ENCODE measurements around the gene DYRK1B. TPM values are rescaled to one million over a fixed set of nuclear protein-coding genes. Genes with fewer than 3 reads are reported as not detected.

Gene DYRK1B
- total and polyA plus RNA-seq, 8 donors: 6.2 to 20.6 (median 8.3) TPM

- FAIRE-seq (no peak), DNase-seq (no peak), ATAC-seq (peak in 1 of 4 donors; percentile 5)
- no peak overlapping the region for H3K27ac ChIP-seq
- no peaks in the 10 kb centered on the region for H3K27me3 ChIP-seq
- H3K4me1 ChIP-seq: peaks cover 0 to 8% (median 5%) of the 10 kb centered on the region in 3 donors
- H3K36me3 ChIP-seq: peaks cover 0 to 17% (median 4%) of the 10 kb centered on the region in 3 donors
- H3K9me3 ChIP-seq: no peaks in the 10 kb centered on the region
- H3K4me3 ChIP-seq: peak overlapping the region; percentile 35 to 79 (median 64)
- 9 to 13% methylated on average over 7 of the region's 7 CpGs for WGBS, 2 donors
- intact Hi-C loops (cut with DNase I): no loop called here
- TF ChIP-seq CTCF (IDR thresholded peaks at IDR 0.05): no peak
Measured at GRCh38 chr19:39823686-39824085, 10.3 kb downstream of the DYRK1B start.

GRCh38 chr19:39820696-39821095, 13.3 kb downstream of the DYRK1B start:
- ATAC-seq (no peak), FAIRE-seq (no peak), DNase-seq (no peak)
- H3K27ac ChIP-seq: no peak overlapping the region
- H3K4me3 ChIP-seq: no peak overlapping the region
- H3K36me3 ChIP-seq: peaks cover 0 to 2% (median 0%) of the 10 kb centered on the region in 3 donors
- intact Hi-C loops (cut with DNase I): no loop called here
- H3K9me3 ChIP-seq: no peaks in the 10 kb centered on the region
- whole genome bisulfite sequencing, 2 donors: 91% methylated on average over 6 of the region's 6 CpGs
- TF ChIP-seq CTCF (IDR thresholded peaks at IDR 0.05): no peak
- H3K27me3 ChIP-seq: no peaks in the 10 kb centered on the region
- peaks cover 0 to 8% (median 5%) of the 10 kb centered on the region in 3 donors for H3K4me1 ChIP-seq

GRCh38 chr19:39819786-39820185, 14.2 kb downstream of the DYRK1B start:
- DNase-seq: no peak
- H3K36me3 ChIP-seq: no peaks in the 10 kb centered on the region
- FAIRE-seq: no peak
- no peak overlapping the region for H3K27ac ChIP-seq
- H3K9me3 ChIP-seq: no peaks in the 10 kb centered on the region
- WGBS, 2 donors: 74 to 78% methylated on average over 3 of the region's 3 CpGs
- H3K4me1 ChIP-seq: peaks cover 0 to 4% (median under 1%) of the 10 kb centered on the region in 3 donors
- intact Hi-C loops (cut with DNase I): loop anchor here in 1 of 3 donors (5.0 kb wide), 1 partner anchor 58 kb away; no protein-coding TSS in a partner anchor
- H3K27me3 ChIP-seq: no peaks in the 10 kb centered on the region
- TF ChIP-seq CTCF (IDR thresholded peaks at IDR 0.05): no peak
- H3K4me3 ChIP-seq: no peak overlapping the region
- no peak for ATAC-seq

DNA sequence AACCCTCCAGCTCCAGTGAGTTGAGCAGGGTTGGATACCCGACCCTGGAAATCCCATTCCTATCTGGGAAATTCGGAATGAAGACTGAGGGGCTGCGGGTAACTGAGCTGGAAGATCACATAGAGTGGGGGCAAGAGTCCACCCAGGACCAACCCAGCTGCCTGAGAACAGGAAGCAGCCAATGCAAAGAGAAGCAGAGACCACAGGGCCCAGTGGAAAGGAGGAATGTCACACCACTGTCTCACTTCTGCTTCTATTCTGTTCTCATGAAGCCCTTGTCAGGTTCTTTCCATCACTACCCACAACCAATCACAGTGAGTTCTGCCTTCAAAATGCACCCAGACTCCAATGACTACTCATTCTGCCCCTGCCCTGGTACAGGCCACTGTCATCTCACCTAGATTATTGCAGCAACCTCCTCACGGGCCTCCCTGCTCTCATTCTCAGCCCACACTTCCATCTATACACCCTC, 15.3 kb downstream of the DYRK1B start:
- ATAC-seq: no peak
- no peak for TF ChIP-seq CTCF (IDR thresholded peaks at IDR 0.05)
- peaks cover 0 to 1% (median 0%) of the 10 kb centered on the region in 3 donors for H3K4me1 ChIP-seq
- H3K36me3 ChIP-seq: no peaks in the 10 kb centered on the region
- H3K9me3 ChIP-seq: no peaks in the 10 kb centered on the region
- intact Hi-C loops (cut with DNase I): loop anchor here in 1 of 3 donors (5.0 kb wide), 1 partner anchor 59 kb away; no protein-coding TSS in a partner anchor
- H3K27ac ChIP-seq: no peak overlapping the region
- H3K27me3 ChIP-seq: no peaks in the 10 kb centered on the region
- no peak overlapping the region for H3K4me3 ChIP-seq
- DNase-seq: no peak
- 78 to 82% methylated on average over 4 of the region's 4 CpGs for WGBS, 2 donors
- no peak for FAIRE-seq

- no peak overlapping the region for H3K27ac ChIP-seq
- no peak overlapping the region for H3K4me3 ChIP-seq
- H3K36me3 ChIP-seq: no peaks in the 10 kb centered on the region
- no peak for FAIRE-seq
- no peaks in the 10 kb centered on the region for H3K4me1 ChIP-seq
- WGBS, 2 donors: 89 to 93% methylated on average over 12 of the region's 12 CpGs
- no peaks in the 10 kb centered on the region for H3K9me3 ChIP-seq
- intact Hi-C loops (cut with DNase I): loop anchor here in 1 of 3 donors (5.0 kb wide), 1 partner anchor 59 kb away; no protein-coding TSS in a partner anchor
- no peaks in the 10 kb centered on the region for H3K27me3 ChIP-seq
- no peak for TF ChIP-seq CTCF (IDR thresholded peaks at IDR 0.05)
- no peak for ATAC-seq
- DNase-seq: no peak
Measured at GRCh38 chr19:39817888-39818561, 15.9 kb downstream of the DYRK1B start.
